Measurements from ENCODE around the gene RUNX2.
"Not testable (repeated sequence)": the region's sequence is repeated elsewhere in the genome, so short reads cannot be mapped to it uniquely, and the experiment has no call there.

The RUNX2 gene

DNA sequence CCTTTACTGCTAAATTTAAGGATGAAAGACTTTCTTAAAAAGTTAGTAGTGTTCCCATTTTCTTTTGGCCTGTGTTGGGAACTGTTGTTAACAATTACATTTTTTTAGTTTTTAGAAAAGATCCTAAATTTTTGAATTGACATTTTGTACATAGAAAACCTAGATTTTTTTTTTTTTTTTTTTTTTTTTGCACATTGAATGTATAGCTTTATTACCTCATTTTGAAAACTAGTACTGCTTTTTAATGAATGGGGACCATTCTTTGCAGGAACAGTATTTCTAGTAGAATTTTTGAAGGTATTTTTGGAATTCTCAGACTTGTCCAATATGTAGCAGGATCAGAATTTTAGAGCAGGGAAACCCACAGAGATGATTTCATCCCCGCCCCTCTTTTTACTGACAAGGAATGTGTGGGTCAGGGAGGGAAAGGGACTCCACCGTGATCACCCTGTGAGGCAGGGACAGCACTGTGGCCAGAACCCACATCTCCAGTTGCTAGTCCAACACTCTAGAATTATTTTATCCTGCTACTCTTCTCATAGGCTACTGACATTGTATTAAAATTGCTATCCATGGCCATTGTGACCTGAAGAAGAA, 204.0 kb downstream of the RUNX2 start:
- no peak for DNase-seq

GRCh38 chr6:45532721-45533210, 204.6 kb downstream of the RUNX2 start:
- DNase-seq = peak; percentile 33

DNA sequence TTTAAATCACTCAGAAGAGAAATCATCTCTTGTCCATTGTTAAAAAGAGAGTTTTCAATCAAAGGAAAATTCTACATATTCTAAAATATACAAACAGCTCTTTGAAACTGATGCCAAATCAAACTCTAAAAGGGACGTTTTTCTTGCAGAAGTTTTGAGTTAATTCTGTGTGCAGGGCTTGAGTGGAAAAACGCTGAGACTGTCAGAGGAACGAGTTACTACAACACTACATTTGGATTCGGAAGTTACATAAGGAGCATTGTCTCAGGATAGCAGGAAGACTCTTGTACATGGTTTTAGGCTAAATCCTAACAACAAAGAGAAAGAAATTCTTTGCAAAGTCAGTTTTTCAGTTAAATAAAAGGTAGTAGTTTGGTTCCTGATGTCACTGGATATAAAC, 205.3 kb downstream of the RUNX2 start:
- DNase-seq = no peak

GRCh38 chr6:45535933-45536332, 207.8 kb downstream of the RUNX2 start:
- no peak for DNase-seq

DNA sequence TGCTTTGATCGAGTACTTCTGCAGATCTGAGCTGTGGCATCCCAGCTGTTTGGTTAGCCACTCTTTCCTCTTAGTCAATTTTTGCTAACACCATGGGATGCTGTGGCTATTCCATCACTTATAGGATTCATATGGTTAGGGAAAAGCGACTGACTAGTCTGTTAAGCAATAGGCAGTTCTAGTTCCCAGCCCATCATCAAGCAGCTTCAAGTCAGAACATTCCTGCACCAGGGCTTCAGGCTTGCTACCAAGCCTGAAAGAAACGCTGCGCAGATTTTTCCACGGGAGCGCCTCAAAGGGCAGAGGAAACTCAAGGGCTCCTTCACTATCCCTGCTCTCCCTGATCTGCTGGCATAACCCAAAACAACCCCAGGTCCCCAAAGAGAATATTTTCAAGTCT, 209.4 kb downstream of the RUNX2 start:
- no peak for DNase-seq

GRCh38 chr6:45538641-45539547, 210.8 kb downstream of the RUNX2 start:
- DNase-seq = no peak

DNA sequence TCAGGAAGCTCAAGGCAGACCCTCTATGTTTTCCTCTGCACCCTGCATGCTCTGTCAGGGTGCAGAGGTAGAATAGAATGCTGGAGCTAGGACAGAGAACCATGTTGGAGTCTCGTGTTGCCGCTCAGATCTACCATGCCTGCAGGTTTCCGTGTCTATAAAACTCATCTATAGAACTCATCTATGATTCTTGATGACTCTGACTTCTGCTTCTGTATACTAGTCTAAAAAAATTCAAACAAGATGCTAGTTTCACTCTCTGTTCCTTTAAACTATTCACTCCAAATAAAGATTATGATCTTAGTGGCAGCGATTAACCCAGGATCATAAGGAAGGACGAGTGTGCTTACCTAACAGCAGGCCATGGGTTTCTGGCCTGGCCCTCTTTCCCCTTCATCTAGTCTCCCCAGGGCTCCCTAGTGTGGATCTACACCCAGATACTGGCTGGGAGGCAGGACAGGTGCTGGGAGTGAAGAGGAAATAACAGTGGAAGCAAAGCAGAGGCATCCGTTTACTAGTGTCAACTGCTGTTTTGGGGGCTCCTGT, 212.3 kb downstream of the RUNX2 start:
- DNase-seq = no peak

- DNase-seq = peak; percentile 88
Observed at GRCh38 chr6:45541934-45542333, 213.8 kb downstream of the RUNX2 start.

GRCh38 chr6:45543298-45544235, 215.4 kb downstream of the RUNX2 start:
- DNase-seq = peak; percentile 18

- no peak for DNase-seq
Observed at GRCh38 chr6:45545416-45545815, 217.3 kb downstream of the RUNX2 start.

DNA sequence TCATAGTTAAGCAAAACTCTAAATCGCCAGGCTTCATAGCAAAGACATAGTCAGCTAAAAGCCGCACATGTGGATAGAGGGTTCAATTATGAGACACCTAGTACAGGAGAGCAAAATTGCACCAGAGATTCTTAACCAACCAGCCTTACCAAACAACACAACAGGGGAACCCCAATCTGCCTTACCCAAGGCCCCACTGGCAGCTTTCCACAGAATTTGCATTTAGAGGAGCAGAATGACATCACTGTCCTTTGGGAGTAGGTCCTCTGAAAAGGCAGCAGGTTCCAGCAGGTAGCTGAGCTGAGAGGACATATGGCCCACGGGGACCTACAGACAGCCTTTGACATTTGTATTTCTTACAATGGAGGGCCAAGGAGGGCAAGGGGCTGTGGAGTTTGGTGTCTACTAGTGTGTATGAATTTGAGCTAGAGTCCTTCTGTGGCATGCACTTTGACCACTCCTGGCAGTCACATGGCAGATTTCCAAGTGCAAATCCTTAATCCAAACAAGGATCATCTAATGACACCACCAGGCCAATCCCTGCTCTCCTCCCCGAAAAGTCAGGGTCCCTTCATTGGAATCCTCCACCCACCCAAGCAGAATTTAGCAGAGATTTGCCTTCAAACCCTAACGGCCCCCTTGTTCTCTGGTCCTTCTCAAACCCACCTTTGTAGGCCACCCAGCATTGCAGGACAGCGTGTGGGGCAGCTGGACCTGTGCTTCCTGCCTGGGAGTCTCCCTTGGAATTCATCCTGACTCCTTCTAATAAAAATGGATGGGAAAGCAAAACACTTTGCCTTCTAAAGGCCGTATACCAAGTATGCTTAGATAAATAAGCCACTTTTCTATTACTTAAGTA, 220.8 kb downstream of the RUNX2 start:
- no peak for DNase-seq

- no peak for DNase-seq
Observed at GRCh38 chr6:45552536-45552935, 224.4 kb downstream of the RUNX2 start.

DNA sequence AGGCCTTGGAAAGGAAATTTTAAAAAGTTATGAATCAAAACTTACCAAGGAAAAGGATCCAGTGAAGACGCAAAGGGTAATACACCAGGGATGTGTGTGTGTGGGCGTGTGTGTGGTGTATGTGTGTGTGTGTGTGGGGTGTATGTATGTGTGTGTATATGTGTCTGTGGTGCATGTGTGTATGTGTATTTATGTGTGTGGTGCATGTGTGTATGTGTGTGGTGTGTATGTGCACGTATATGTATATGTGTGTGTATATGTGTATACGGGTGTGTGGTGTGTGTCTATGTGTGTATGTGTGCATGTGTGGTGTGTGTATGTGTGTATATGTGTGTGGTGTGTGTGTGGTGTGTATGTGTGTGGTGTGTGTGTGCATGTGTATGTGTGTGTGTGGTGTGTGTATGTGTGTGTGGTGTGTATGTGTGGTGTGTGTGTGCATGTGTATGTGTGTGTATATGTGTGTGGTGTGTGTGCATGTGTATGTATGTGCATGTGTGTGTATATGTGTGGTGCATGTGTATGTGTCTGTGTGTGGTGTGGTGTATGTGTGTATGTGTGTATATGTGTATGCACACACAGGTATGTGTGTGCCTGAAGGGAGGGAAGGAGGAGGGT, 225.7 kb downstream of the RUNX2 start:
- no peak for DNase-seq

DNA sequence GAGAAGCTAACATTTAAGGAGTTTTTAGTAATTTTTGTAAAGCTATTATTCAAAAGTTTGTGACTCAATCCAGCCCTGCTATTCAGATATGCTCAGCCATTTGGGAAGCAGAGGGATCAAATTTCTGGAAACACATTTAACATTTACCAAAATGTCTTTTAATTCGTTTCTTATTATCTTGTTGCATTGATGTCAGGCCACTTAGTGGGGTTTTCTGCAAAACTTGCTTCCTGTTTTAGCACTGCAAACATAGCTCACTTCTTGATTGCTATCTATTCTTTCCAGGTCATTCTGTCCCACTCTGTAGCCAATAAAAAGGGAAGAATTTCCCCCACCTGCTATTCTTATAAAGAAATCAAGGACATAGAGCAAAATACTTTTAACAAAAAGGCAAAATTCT, 226.5 kb downstream of the RUNX2 start:
- DNase-seq = peak; percentile 41

GRCh38 chr6:45555981-45556771, 228.0 kb downstream of the RUNX2 start:
- no peak for DNase-seq

DNA sequence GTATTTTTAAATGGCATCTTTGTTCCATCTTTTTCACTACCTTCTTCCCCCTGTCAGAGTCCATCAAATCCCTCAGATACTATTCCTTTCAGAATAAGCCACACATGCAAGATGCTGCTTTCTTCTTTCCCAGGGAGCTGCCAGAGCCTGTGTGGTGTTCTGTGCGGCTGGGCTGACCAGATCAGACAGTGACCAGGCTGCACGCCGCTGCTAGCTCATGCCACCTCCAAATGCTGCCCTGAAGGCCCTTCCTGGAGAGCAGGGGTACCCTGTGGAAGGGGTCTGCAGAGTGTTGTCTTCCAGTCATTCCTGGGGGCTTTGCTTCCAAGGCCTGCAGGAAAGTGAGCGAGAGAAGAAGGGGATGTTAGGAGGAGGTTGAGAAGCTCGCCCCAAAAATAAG, 228.7 kb downstream of the RUNX2 start:
- DNase-seq = no peak

- DNase-seq = no peak
Observed at GRCh38 chr6:45557454-45557853, 229.3 kb downstream of the RUNX2 start.

- no peak for DNase-seq
Observed at GRCh38 chr6:45558858-45559257, 230.7 kb downstream of the RUNX2 start.

GRCh38 chr6:45560321-45560820, 232.2 kb downstream of the RUNX2 start:
- DNase-seq = not testable (repeated sequence)

- DNase-seq = no peak
Observed at GRCh38 chr6:45562171-45562570, 234.0 kb downstream of the RUNX2 start.

Data from OCI-M1 (cell line).